GM21528 (cell line): ENCODE data around the gene CD164L2.
"Not testable (repeated sequence)": the region's sequence is repeated elsewhere in the genome, so short reads cannot be mapped to it uniquely, and the experiment has no call there.

Experiments
- ATAC-seq: cut with Tn5 transposase; IDR thresholded peaks from one replicate; pipeline ENCODE4 v1.9.1; 2021; ENCODE audit warnings: mild to moderate bottlenecking, moderate library complexity; ENCODE audit not compliant: unreplicated experiment, low FRiP score

Gene CD164L2

GRCh38 chr1:27405598-27406361 is 22.6 kb upstream of the CD164L2 start:
- not testable (repeated sequence) for ATAC-seq

- ATAC-seq: no peak
Observed at GRCh38 chr1:27405074-27405473, 21.9 kb upstream of the CD164L2 start.

- ATAC-seq: no peak
Observed at GRCh38 chr1:27403931-27404330, 20.8 kb upstream of the CD164L2 start.

GRCh38 chr1:27403065-27403726 is 20.1 kb upstream of the CD164L2 start:
- ATAC-seq: no peak

- ATAC-seq: no peak
Observed at GRCh38 chr1:27402349-27402754, 19.2 kb upstream of the CD164L2 start.

GRCh38 chr1:27400963-27401341 is 17.8 kb upstream of the CD164L2 start:
- no peak for ATAC-seq

- no peak for ATAC-seq
Observed at GRCh38 chr1:27400082-27400962, 17.2 kb upstream of the CD164L2 start.

- ATAC-seq: no peak
Observed at GRCh38 chr1:27399251-27400025, 16.3 kb upstream of the CD164L2 start.

- ATAC-seq: no peak
Observed at GRCh38 chr1:27398405-27399149, 15.4 kb upstream of the CD164L2 start.

GRCh38 chr1:27397749-27398148 is 14.6 kb upstream of the CD164L2 start:
- no peak for ATAC-seq

GRCh38 chr1:27397110-27397509 is 14.0 kb upstream of the CD164L2 start:
- no peak for ATAC-seq

- no peak for ATAC-seq
Observed at GRCh38 chr1:27395441-27396195, 12.5 kb upstream of the CD164L2 start.

GRCh38 chr1:27394925-27395324 is 11.8 kb upstream of the CD164L2 start:
- ATAC-seq: no peak

GRCh38 chr1:27394282-27394658 is 11.1 kb upstream of the CD164L2 start:
- ATAC-seq: no peak

GRCh38 chr1:27393641-27394281 is 10.6 kb upstream of the CD164L2 start:
- ATAC-seq: no peak

GRCh38 chr1:27392778-27393635 is 9.9 kb upstream of the CD164L2 start:
- no peak for ATAC-seq

GRCh38 chr1:27392096-27392777 is 9.1 kb upstream of the CD164L2 start, which contains the start of gene GPR3:
Gene GPR3, plus strand, starts transcription at chr1:27392622. Its CDS starts 1,177 bp downstream, at chr1:27393799.
- ATAC-seq: peak; percentile 54
